GM19463 (cell line): ENCODE data around the gene IQSEC3.
"Not testable (repeated sequence)": the region's sequence is repeated elsewhere in the genome, so short reads cannot be mapped to it uniquely, and the experiment has no call there.

Experiments
- ATAC-seq: cut with Tn5 transposase; IDR thresholded peaks from one replicate; pipeline ENCODE4 v1.9.1; 2021; ENCODE audit warnings: mild to moderate bottlenecking, moderate library complexity; ENCODE audit not compliant: unreplicated experiment

IQSEC3 gene

DNA sequence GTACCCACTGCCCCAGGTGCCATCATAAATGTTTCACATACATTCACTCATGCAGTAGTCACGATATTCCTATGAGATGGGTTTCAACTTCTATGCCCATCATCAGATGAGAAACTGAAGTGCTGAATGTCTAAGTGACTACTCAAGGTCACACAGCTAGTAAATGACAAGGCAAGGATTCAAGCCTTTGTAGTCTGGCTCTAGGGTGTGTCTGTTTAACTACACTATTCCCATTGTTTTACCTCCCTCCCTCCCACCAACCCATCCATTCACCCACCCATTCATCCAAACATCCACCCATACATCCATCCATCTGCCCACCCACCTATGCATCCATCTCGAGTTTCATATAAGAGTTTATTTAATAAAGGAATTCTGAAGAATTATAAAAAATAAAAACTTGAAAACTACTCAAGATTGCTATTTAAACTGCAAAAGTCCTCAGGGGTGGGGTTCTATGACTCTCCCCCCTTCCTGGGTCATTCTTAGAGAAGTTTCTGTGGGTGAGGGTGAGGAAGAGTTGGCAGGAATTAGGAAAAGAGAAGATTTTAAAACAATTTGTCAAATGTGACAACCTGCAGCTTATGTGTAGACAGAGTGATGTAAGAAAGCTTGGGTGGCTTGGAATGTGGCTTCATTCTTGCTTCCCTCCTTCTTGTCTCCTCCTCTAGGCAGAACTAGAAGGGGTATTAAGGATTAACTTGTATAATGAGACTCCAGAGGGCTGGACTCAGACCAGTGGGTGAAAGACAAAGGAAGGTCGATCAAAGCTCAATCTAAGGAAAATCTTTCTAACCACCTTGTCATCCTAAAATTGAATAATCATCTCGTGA lies 13.4 kb upstream of the IQSEC3 start:
- ATAC-seq: not testable (repeated sequence)

DNA sequence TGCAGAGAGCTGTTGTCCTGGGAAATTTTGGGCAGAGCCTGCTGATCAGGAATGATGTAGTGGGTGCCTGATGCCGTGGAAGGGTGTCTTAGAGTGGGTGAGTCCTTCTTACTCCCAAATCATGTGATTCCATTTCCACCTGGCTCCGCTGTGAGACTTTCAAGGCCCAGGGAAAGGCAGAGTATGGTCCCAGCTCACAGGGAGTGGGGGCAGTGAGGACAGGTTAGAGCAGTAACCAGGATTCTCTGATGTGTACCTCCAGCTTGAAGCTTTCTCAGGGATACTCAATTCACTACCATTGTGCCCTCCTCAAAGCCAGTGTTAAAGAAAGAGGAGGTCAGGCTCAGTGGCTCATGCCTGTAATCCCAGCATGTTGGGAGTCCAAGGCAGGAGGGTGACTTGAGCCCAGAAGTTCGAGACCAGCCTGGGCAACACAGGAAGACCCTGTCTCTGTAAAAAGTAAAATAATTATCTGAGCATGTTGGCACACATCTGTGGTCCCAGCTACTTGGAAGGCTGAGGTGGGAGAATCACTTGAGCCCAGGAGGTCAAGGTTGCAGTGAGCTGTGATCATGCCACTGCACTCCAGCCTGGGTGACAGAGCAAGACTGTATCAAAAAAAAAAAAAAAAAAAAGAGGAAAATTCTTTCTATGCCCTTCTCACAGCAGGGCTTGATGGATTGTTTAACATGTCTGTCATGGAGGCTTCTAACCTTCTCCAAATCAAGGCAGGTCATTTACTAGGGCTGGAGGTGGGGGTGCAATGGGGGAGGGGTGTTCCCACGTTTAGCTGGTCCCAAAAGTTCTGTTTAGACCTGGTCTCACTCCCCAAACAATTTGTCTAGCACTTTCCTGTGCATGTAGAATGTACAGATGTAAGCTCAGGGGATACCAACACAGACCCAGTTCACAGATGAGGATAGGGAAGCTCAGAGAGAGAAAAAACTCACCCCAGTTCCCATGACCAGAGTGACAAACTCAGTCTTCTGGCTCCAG lies 12.5 kb upstream of the IQSEC3 start:
- ATAC-seq: no peak

DNA sequence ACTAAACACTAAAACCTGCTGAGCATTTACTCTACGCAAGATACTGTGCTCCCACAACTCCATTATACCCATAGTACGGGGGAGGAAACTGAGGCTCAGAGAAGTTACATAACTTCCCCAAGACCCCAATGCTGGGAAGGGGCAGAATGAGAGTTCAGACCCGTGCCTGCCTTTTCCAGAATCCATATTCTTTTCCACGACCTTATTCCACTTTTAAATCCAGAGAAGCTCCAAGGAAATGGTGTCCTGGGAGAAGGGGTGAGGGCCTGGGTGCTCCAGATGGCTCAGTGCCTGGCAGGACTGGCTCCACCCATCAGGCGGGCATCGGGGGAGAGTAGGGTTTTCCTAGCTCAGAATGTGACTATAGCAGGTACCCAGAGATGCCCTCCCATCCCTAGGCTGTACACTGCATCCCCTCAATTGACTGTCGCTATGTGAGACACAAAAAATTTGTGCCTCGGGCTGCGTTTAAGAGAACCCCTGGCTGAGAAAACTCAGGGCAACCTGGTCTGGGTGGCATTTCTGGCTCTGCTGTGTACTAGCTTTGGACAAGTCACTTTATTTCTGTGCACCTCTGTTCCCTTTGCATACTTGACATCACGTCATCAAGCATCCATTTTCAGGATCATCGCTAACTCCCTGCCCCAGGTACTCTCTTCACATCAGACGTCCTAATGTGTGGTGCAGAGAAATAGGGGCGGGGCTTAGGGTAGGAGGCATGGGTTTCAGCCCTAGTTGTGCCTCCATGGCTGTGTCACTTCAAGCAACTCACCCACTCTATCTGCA lies 11.6 kb upstream of the IQSEC3 start:
- no peak for ATAC-seq

DNA sequence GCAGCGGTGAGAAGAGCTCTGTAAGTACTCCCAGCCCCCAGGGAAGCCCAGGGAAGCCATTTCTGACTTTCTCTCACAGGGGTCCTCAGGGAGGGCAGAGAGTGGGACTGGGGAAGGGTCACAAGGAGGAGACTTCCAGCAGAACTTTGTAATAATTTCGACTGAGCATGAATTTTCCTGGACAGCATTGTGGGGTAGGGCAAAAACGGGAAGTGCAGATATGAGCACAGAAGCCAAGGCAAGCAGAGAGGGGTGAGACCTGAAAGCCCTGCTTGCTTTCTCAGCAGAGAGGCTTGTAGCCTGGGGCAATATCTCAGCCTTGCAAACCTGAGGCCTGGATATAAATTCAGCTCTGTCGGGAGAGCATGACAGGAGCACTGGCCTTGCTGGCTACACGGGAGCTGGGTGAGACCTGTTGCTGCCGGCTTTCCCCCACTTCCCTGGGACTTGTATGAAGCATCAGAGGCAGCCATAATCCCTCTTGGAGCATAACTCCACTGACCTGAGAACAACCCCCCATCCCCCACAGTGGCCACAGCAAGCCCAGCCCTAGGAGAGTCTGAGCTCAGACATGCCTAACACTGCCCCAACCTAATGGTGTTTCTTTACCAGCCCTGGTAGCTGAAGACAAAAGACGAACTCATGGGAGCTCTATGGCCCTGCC lies 9.8 kb upstream of the IQSEC3 start:
- ATAC-seq: no peak

DNA sequence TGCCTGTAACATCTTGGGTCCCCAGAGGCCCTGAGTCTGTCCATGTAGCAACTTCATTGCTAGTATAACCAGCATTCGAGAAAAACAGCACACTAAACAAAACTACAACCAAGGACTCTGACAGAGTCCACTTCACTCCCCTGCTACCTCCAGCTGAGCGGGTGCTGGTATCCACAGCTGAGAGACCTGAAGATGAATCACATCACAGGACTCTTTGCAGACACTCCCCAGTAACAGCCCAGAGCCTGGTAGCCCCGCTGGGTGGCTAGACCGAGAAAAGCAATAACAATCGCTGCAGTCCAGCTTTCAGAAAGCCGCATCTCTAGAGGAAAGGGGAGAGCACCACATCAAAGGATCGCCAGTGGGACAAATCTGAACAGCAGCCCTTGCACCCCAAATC lies 9.0 kb upstream of the IQSEC3 start:
- no peak for ATAC-seq

DNA sequence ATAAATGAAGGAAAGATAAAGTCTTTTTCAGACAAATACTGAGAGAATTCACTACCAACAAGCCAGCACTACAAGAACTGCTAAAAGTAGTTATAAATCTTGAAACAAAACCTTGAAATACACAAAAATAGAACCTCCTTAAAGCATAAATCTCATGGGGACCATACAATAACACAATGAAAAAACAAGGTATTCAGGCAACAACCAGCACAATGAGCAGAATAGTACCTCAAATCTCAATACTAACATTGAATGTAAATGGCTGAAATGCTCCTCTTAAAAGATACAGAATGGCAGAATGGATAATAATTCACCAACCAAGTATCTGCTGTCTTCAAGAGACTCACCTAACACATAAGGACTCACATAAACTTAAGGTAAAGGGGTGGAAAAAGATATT lies 7.7 kb upstream of the IQSEC3 start:
- no peak for ATAC-seq

DNA sequence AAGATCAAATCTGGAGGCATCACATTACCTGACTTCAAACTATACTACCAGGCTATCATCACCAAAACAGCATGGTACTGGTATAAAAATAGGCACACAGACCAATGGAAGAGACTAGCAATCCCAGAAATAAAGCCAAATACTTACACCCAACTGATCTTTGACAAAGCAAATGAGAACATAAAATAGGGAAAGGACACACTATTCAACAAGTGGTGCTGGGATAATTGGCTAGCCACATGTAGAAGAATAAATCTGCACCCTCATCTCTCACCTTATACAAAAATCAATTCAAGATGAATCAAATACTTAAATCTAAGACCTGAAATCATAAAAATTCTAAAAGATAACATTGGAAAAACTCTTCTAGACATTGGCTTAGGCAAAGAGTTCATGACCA lies 4.7 kb upstream of the IQSEC3 start:
- ATAC-seq: not testable (repeated sequence)

DNA sequence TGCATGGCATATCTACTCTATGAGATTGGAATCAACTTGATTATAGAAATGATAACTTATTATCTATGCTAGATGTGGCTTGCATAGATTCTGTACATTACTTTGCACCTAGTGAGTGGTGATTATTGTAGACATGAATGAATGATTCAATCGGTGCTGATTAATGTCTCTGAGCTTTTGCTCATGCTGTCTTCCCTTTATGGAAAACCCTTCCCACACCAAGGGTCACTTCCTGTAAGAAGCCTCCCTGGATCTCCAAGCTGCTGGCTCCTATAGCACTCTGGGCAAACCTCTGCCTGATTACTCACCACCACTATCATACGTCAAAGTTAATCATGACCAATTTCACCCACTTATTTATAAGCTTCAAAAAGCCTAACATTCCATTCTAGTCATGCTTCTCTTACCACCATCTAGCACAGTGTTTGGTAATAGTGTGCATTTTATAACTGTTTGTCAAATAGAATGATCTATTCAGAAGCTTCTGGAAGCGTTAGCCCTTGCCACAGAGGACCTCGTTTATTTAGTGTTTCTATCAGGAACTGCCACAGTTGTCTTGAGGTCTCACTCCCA lies 990 bp upstream of the IQSEC3 start:
- ATAC-seq: not testable (repeated sequence)

DNA sequence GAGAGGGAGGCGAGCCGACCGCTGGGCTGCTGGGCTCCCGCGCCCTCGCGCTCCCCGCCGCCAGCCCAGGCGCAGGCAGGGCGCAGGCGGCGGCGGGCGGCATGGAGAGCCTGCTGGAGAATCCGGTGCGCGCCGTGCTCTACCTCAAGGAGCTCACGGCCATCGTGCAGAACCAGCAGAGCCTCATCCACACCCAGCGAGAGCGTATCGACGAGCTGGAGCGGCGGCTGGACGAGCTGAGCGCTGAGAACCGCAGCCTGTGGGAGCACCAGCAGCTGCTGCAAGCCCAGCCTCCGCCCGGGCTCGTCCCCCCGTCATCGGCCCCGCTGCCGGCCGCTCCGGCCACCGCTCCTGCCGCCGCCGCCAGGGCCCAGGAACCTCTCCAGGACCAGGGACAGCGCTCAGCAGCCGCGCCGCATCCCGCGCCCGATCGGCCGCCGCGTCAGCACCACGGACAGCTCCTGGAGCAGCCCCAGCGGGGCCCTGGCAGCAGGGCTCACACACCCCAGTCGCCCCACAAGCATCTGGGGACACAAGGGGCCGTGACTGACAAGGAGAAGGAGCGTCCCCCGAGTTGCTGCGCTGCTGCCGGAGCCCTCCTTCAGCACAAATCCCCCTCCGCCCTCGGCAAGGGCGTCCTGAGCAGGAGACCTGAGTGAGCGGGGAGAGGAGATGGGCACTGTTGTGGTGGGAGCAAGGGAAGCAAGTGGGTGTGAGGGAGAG lies 376 bp downstream of the IQSEC3 start:
- ATAC-seq: not testable (repeated sequence)

DNA sequence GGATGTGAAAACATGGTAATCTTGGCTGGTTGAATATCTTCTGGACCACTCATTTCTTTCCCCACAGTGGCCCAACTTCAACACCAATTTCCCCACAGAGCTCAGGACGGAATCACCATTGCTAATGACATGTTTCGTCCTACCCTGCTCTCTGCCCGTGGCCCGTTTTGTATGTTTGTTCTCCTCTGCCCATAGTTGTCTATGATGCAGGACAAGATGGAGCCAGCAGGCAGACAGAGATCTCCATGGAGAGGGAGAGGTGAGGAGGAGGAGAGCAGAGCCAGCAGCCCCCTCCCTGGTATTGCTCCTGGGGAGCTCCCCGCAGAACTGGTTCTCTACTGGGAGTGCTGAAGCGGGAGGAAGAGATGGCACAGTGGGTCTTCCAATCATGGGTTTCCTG lies 3.1 kb downstream of the IQSEC3 start:
- not testable (repeated sequence) for ATAC-seq

DNA sequence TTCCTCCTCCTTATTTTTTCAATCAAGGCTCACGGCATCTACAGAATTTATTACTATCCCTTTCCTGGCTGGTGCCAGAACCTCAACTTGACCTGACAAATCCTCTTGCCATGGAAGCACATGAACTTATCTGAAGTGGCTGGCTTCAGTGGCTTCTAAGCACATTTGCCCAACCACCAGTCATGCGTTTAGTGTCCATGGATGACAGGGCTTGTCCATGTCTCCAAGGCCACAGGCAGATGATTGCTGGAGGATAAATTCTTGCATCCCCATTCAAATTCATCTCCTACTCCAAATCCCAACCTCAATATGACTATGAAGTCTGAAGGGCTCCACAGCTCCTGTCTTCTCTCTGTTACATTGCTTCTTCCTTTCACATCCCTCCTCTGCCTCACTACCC lies 4.0 kb downstream of the IQSEC3 start:
- ATAC-seq: not testable (repeated sequence)

DNA sequence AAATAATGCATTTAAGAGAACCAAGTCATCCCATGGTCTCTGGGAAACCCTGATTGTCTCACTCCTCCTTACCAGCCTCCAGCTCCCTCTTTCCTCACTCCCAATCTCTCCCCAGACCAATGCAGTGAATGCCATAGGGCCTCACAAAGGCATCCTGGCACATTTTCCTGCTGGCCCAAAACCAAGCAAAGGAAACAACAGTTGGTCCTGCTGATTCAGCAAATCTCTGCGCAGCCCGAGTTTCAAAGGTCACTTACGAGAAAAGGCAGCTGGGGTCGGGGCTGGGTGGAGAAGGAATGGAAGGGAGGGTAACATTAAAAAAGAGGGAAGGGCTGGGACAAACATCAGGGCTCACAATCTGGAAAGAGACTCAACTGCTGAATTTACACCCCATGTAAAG lies 5.5 kb downstream of the IQSEC3 start:
- ATAC-seq: not testable (repeated sequence)

DNA sequence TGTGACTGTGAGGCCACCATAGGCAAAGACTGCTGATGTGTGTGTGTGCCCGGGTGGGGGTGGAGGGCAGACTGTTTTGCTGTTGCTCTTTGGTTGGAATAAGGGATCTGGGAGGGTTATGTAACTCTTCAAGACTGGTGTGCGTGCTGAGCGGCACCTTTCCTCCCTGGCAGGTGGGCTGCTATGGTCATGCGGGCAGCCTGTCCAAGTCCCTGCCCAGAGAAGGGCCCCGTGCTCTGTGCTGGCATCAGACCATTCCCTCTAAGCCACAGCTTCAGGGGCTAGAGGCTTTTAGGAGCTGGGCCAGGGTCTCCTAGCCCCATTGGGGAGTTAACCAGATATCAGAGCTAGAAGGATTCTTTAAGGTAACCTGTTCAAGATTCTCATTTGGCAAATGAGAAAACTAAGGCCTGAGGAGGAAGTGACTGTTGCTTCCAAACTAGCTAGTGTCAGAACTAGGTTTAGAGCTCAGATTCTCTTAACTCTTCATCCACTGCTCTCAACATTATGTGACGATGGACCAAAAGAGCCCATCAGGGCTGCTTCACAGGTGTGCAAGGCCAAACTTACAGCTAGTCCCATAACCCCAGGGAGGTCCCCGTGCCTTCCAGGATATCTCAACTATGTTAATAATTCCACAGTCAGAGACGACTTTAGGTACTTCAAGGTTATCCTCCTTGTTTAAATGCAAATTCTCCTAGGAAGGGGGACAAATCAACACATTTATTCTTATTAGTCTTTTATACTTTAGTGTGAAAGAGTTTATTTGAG lies 8.0 kb downstream of the IQSEC3 start:
- ATAC-seq: not testable (repeated sequence)

DNA sequence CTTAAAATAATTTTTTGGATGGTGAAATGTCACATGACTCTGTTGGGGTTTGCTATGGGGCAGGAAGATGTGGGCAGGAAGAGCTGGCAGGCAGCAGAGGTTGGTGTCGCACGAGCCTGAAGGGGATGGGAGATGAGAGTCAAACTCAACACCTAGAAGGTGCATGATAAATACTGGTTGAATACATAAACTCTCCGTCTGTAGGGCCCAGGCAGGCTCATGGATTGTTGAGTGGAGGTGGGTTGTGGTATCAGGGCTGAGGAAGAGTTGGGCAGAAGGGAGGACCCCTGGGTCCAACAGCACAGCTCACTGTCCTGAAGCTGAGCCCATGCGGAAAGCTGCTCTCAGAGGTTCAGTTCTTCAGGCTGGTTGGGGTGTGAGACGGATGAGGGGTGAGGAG lies 9.0 kb downstream of the IQSEC3 start:
- not testable (repeated sequence) for ATAC-seq

DNA sequence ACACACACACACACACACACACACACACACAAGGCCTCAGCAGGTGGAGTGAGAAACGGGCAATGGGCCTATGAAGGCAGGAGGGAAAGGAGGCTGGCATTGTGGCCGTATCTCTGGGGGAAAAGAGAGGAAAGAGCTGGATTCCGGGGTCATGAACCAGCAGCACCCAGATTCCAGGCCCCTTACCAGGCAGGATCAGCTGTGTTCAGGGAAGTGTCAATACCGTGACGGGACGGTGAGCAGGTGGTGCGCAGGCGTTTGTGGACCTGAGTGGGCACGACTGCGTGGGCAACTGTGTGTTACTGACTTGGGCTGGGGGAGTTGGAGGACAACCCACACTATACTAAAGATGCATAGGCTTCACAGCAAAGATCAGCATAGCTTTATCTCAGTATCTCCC lies 9.5 kb downstream of the IQSEC3 start:
- not testable (repeated sequence) for ATAC-seq

DNA sequence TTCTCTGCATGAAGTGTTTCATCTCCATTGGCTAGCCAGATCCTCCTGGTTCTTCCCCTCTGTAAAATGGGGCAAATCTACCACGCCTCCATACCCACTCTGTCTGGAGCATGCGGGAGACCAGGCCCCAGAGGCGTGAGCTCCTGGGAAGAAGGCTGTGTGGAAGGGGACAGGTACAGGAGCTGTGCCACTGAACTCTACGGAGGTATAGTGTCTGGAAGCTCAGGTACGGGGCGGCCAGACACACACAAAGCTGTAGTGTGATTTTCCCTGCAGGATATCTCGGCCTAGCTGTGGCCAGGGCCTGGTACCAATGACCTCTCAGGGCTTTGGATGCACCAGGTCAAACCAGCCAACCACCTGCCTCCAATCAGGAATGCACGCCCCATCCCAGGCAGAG lies 10.0 kb downstream of the IQSEC3 start:
- ATAC-seq: not testable (repeated sequence)

DNA sequence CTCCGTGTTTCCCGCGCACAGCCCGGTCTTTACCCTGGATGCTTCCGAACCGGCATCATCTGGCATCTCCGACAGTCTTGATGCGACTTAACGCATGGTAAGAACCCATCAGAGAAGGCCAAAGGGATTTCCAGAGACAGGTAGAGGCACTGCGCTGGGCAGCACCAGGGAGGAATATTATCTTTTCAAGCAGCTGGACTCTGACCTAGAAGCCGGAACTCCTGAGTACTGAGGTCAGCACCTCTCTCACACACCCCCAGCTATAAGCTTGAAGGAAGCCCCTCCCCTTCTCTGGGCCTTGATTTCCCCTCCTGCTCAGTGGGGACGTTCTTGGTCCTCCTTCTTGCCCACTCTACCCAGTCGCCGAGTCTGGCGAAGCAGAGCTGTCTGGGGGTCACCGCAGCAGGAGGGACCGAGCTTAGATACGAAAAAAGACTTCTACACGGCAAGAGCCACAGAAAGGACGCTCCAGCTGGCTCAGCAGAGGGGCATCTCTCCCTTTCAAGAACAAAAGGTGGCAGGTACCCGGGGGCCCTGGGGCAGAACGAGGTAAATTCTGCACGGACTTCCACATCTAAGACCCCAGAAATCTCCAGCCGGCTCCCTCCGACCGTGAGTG lies 10.6 kb downstream of the IQSEC3 start:
- ATAC-seq: not testable (repeated sequence)

DNA sequence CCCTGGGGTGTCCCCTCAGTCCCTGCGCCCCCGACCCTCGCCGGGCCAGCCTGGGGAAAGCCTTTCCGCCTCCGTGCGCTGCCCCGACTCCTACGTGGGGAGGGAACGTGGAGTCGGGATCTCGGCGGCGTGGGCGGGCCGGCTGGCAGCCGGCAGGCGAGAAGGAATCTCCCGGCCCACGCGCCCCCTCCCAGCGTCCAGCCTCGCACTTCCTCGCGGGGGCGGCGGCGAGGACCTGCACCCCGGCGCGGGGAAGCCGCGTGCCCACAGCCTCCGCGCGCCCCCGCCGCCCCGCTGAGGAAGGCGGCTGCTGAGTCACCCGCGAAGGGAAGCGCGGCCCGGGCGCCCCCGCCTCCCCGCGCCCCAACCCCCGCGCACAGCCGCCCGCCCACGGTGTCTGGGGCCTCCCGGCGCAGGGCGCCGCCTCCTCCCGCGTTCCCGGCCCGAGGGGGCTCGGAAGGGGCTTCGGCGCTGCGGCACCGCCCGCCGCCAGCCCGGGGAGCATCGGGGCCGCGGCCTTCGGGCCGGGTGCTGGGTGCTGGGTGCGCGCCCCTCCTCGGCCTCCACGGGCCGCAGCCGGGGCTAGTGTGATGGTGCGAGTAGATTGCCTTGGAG lies 11.3 kb downstream of the IQSEC3 start:
- ATAC-seq: not testable (repeated sequence)
